Erythroblast (primary cell): ENCODE measurements around the gene HSPA14.

Source experiments
- GATA1 ChIP-seq: IDR thresholded peaks from 2 replicates; pipeline ENCODE4 v1.6.1; 2011; ENCODE audit warnings: low read depth, mild to moderate bottlenecking, control low read depth, low read length, moderate library complexity
- POLR2A ChIP-seq: IDR thresholded peaks from 2 replicates; pipeline ENCODE4 v1.6.1; 2011; ENCODE audit warnings: mild to moderate bottlenecking, low read length

- TF ChIP-seq POLR2A, result no peak
- no peak for TF ChIP-seq GATA1
These were observed 15.0 kb upstream of the HSPA14 start for GRCh38 chr10:14822879-14823755.
